Measurements from ENCODE around the gene MRPL55. TPM values are rescaled to one million over a fixed set of nuclear protein-coding genes. Genes with fewer than 3 reads are reported as not detected.

The MRPL55 gene
- polyA plus RNA-seq, 1 donor (not counting 4 experiments of a cell fraction or from before 2014, with no cell fraction given), result 28.4 TPM

GRCh38 chr1:228108055-228108690 lies 926 bp downstream of the MRPL55 start:
- Histone ChIP-seq H3K9me1 (ENCODE audit: control insufficient read depth, extremely low read depth, insufficient read depth, low read length) (no peaks in the 10 kb centered on the region), H4K20me1 (ENCODE audit: control insufficient read depth, extremely low read depth, insufficient read depth, low read length) (no peaks in the 10 kb centered on the region), H2AFZ (ENCODE audit: control insufficient read depth, low read length) (no peak overlapping the region), H3K4me3 (ENCODE audit: control insufficient read depth in 2 of 3, extremely low read depth in 1 of 3, insufficient read depth in 2 of 3, low read depth in 1 of 3, low read length in 3 of 3) (peak overlapping the region; percentile 74 to 93 (median 88)), H3K9ac (ENCODE audit: control insufficient read depth, extremely low read depth, insufficient read depth, low read length) (peak overlapping the region; percentile 92), H3K27me3 (ENCODE audit: control insufficient read depth, extremely low read depth, insufficient read depth, low read length) (no peaks in the 10 kb centered on the region), H3K79me2 (ENCODE audit: control insufficient read depth, insufficient read depth, low read length) (peaks cover 17% of the 10 kb centered on the region), H3K36me3 (ENCODE audit: control insufficient read depth in 2 of 2, extremely low read depth in 1 of 2, insufficient read depth in 2 of 2, low read length in 2 of 2) (peaks cover 3 to 14% of the 10 kb centered on the region in 2 experiments), H3K4me2 (ENCODE audit: control insufficient read depth, extremely low read depth, insufficient read depth, low read depth, low read length) (peak overlapping the region; percentile 89), H3K9me3 (ENCODE audit: control insufficient read depth, low read depth, low read length) (no peaks in the 10 kb centered on the region), H3K4me1 (ENCODE audit: control insufficient read depth, extremely low read depth, insufficient read depth, low read length) (peaks cover 17% of the 10 kb centered on the region), H3K27ac (ENCODE audit: control insufficient read depth, insufficient read depth, low read length) (peak overlapping the region; percentile 50)
- DNase-seq (ENCODE audit: low read depth, low spot score) (no peak), FAIRE-seq (no peak)
- dilution Hi-C loops (cut with MboI; ENCODE audit: extremely low pct_ligation_motif_present, low sequenced_read_pairs), result no loop called here
- TF ChIP-seq EZH2 (IDR thresholded peaks at IDR 0.05; ENCODE audit: low read length) (no peak), CTCF (optimal IDR thresholded peaks at IDR 0.05 in 1 of 3, IDR thresholded peaks at IDR 0.05 in 1 of 3, conservative IDR thresholded peaks at IDR 0.05 in 1 of 3; ENCODE audit: extremely low read depth in 1 of 3, insufficient read depth in 2 of 3, low read length in 3 of 3) (no peak)

- TF ChIP-seq EZH2 (IDR thresholded peaks at IDR 0.05; ENCODE audit: low read length) (no peak), CTCF (optimal IDR thresholded peaks at IDR 0.05 in 1 of 3, IDR thresholded peaks at IDR 0.05 in 1 of 3, conservative IDR thresholded peaks at IDR 0.05 in 1 of 3; ENCODE audit: extremely low read depth in 1 of 3, insufficient read depth in 2 of 3, low read length in 3 of 3) (no peak)
- no peak overlapping the region for H3K9ac ChIP-seq (ENCODE audit: control insufficient read depth, extremely low read depth, insufficient read depth, low read length)
- dilution Hi-C loops (cut with MboI; ENCODE audit: extremely low pct_ligation_motif_present, low sequenced_read_pairs), result no loop called here
Observed at GRCh38 chr1:228107636-228108035, 1.5 kb downstream of the MRPL55 start.

More at GRCh38 chr1:228107636-228108035, 1.5 kb downstream of the MRPL55 start:
- Histone ChIP-seq H3K36me3 (ENCODE audit: control insufficient read depth in 2 of 2, extremely low read depth in 1 of 2, insufficient read depth in 2 of 2, low read length in 2 of 2) (peaks cover 3 to 14% of the 10 kb centered on the region in 2 experiments), H4K20me1 (ENCODE audit: control insufficient read depth, extremely low read depth, insufficient read depth, low read length) (no peaks in the 10 kb centered on the region), H3K4me3 (ENCODE audit: control insufficient read depth in 2 of 3, extremely low read depth in 1 of 3, insufficient read depth in 2 of 3, low read depth in 1 of 3, low read length in 3 of 3) (no peak overlapping the region), H3K4me2 (ENCODE audit: control insufficient read depth, extremely low read depth, insufficient read depth, low read depth, low read length) (no peak overlapping the region), H3K9me1 (ENCODE audit: control insufficient read depth, extremely low read depth, insufficient read depth, low read length) (no peaks in the 10 kb centered on the region), H3K27ac (ENCODE audit: control insufficient read depth, insufficient read depth, low read length) (no peak overlapping the region), H2AFZ (ENCODE audit: control insufficient read depth, low read length) (no peak overlapping the region), H3K79me2 (ENCODE audit: control insufficient read depth, insufficient read depth, low read length) (peaks cover 17% of the 10 kb centered on the region), H3K4me1 (ENCODE audit: control insufficient read depth, extremely low read depth, insufficient read depth, low read length) (peaks cover 17% of the 10 kb centered on the region), H3K27me3 (ENCODE audit: control insufficient read depth, extremely low read depth, insufficient read depth, low read length) (no peaks in the 10 kb centered on the region), H3K9me3 (ENCODE audit: control insufficient read depth, low read depth, low read length) (no peaks in the 10 kb centered on the region)
- no peak for FAIRE-seq
- DNase-seq (ENCODE audit: low read depth, low spot score), result no peak

Data from keratinocyte (primary cell).